ENCODE data around the gene AP1B1. TPM values are rescaled to one million over a fixed set of nuclear protein-coding genes. Genes with fewer than 3 reads are reported as not detected.

Gene AP1B1
- total and polyA plus RNA-seq, 4 experiments from 2014 or later, result 9.1 to 42.7 (median 30.7) TPM

- no peaks in the 10 kb centered on the region for H3K9me3 Mint-ChIP-seq
- ChIA-PET POLR2A (ENCODE audit: partially characterized antibody) (no interaction called here), CTCF (ENCODE audit: partially characterized antibody) (no interaction called here)
- no peak overlapping the region for H3K4me3 ChIP-seq (ENCODE audit: low read length in 2 of 2)
- peaks cover 9 to 42% of the 10 kb centered on the region in 2 donors for H3K36me3 Mint-ChIP-seq
- intact Hi-C loops (cut with micrococcal nuclease), result no loop called here
- H3K9me3 ChIP-seq (ENCODE audit: control insufficient read depth in 1 of 2, low read length in 2 of 2), result no peaks in the 10 kb centered on the region
- H3K27me3 Mint-ChIP-seq, result no peaks in the 10 kb centered on the region
- H3K27me3 ChIP-seq (ENCODE audit: insufficient read depth, low read length), result no peaks in the 10 kb centered on the region
- H3K27ac Mint-ChIP-seq, result no peak overlapping the region
- peaks cover 31% of the 10 kb centered on the region for H3K36me3 ChIP-seq (ENCODE audit: insufficient read depth, low read length)
- H3K4me1 ChIP-seq (ENCODE audit: insufficient read depth, low read length), result no peaks in the 10 kb centered on the region
- no peak overlapping the region for H3K4me3 Mint-ChIP-seq
- H3K4me1 Mint-ChIP-seq, result no peaks in the 10 kb centered on the region
- no peak overlapping the region for H3K27ac ChIP-seq (ENCODE audit: low read depth, low read length)
- no peak for DNase-seq
These were observed 59.5 kb downstream of the AP1B1 start for GRCh38 chr22:29328566-29329500.

DNA sequence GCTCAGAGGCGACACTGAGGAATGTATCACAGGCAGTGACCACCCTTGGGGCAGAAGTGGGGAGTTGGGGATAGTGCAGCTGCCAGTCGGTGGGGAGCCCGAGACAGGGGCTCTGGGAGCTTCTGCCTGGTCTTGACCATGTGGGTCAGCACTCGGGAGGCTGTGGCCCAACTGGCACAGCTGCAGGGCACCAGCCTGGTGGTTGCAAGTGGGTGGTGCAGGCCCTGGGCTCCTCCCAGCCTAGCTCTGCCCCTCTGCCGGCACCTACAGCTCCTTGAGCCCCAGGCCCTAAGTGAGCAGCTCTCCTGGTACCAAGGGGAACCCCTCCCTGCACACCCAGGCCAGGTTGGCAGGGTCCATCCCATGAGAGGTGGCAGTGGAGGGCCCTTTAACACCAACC lies 60.3 kb downstream of the AP1B1 start:
- Mint-ChIP-seq H3K36me3 (peaks cover 3 to 36% of the 10 kb centered on the region in 2 donors), H3K27ac (no peak overlapping the region), H3K4me3 (no peak overlapping the region), H3K4me1 (no peaks in the 10 kb centered on the region), H3K27me3 (no peaks in the 10 kb centered on the region), H3K9me3 (no peaks in the 10 kb centered on the region)
- Histone ChIP-seq H3K9me3 (ENCODE audit: control insufficient read depth in 1 of 2, low read length in 2 of 2) (no peaks in the 10 kb centered on the region), H3K4me3 (ENCODE audit: low read length in 2 of 2) (no peak overlapping the region), H3K4me1 (ENCODE audit: insufficient read depth, low read length) (no peaks in the 10 kb centered on the region), H3K27me3 (ENCODE audit: insufficient read depth, low read length) (no peaks in the 10 kb centered on the region), H3K27ac (ENCODE audit: low read depth, low read length) (no peak overlapping the region), H3K36me3 (ENCODE audit: insufficient read depth, low read length) (peaks cover 31% of the 10 kb centered on the region)
- POLR2A ChIA-PET (ENCODE audit: partially characterized antibody), result no interaction called here
- intact Hi-C loops (cut with micrococcal nuclease), result no loop called here
- no peak for DNase-seq
- CTCF ChIA-PET (ENCODE audit: partially characterized antibody), result no interaction called here

GRCh38 chr22:29327089-29327764 lies 61.1 kb downstream of the AP1B1 start:
- Histone ChIP-seq H3K36me3 (ENCODE audit: insufficient read depth, low read length) (peaks cover 28% of the 10 kb centered on the region), H3K27me3 (ENCODE audit: insufficient read depth, low read length) (no peaks in the 10 kb centered on the region), H3K4me1 (ENCODE audit: insufficient read depth, low read length) (no peaks in the 10 kb centered on the region), H3K27ac (ENCODE audit: low read depth, low read length) (no peak overlapping the region), H3K9me3 (ENCODE audit: control insufficient read depth in 1 of 2, low read length in 2 of 2) (no peaks in the 10 kb centered on the region), H3K4me3 (ENCODE audit: low read length in 2 of 2) (no peak overlapping the region)
- no peaks in the 10 kb centered on the region for H3K27me3 Mint-ChIP-seq
- ChIA-PET POLR2A (ENCODE audit: partially characterized antibody) (no interaction called here), CTCF (ENCODE audit: partially characterized antibody) (interaction anchor here (1.5 kb wide), 1 partner anchor 10 kb away, joined by 3 read pairs; no protein-coding TSS in a partner anchor)
- peaks cover 3 to 32% of the 10 kb centered on the region in 2 donors for H3K36me3 Mint-ChIP-seq
- DNase-seq, result no peak
- intact Hi-C loops (cut with micrococcal nuclease), result no loop called here
- no peak overlapping the region for H3K27ac Mint-ChIP-seq
- H3K4me3 Mint-ChIP-seq, result no peak overlapping the region
- no peaks in the 10 kb centered on the region for H3K9me3 Mint-ChIP-seq
- H3K4me1 Mint-ChIP-seq, result no peaks in the 10 kb centered on the region

DNA sequence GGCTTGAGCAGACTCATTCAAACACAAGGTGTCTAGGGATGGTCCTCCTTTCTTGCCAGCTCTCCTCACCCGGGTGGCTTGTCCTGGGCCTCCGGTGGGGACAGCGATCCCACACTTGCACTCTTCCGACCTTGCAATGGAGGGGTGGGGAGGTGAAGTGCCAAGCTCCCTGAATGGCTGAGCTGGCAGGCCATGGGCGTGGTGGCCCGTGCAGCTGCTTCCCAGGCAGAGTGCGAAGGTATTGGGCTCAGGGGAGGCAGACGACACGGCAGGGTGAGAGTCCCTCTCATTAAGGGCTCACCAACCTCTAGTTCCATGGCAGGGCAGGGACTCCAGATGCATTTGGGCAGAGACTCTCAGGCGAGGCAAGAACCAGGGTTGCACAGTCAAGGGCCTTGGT lies 61.9 kb downstream of the AP1B1 start:
- H3K4me3 Mint-ChIP-seq, result no peak overlapping the region
- Histone ChIP-seq H3K27me3 (ENCODE audit: insufficient read depth, low read length) (no peaks in the 10 kb centered on the region), H3K4me3 (ENCODE audit: low read length in 2 of 2) (no peak overlapping the region), H3K9me3 (ENCODE audit: control insufficient read depth in 1 of 2, low read length in 2 of 2) (no peaks in the 10 kb centered on the region), H3K36me3 (ENCODE audit: insufficient read depth, low read length) (peaks cover 22% of the 10 kb centered on the region), H3K4me1 (ENCODE audit: insufficient read depth, low read length) (no peaks in the 10 kb centered on the region), H3K27ac (ENCODE audit: low read depth, low read length) (no peak overlapping the region)
- ChIA-PET POLR2A (ENCODE audit: partially characterized antibody) (no interaction called here), CTCF (ENCODE audit: partially characterized antibody) (interaction anchor here (1.5 kb wide), 1 partner anchor 10 kb away, joined by 3 read pairs; no protein-coding TSS in a partner anchor)
- H3K27me3 Mint-ChIP-seq, result no peaks in the 10 kb centered on the region
- DNase-seq, result no peak
- peak overlapping the region in 1 of 7 donors; percentile 77 for H3K27ac Mint-ChIP-seq
- H3K9me3 Mint-ChIP-seq, result no peaks in the 10 kb centered on the region
- H3K4me1 Mint-ChIP-seq, result no peaks in the 10 kb centered on the region
- intact Hi-C loops (cut with micrococcal nuclease), result no loop called here
- peaks cover 3 to 26% of the 10 kb centered on the region in 2 donors for H3K36me3 Mint-ChIP-seq

DNA sequence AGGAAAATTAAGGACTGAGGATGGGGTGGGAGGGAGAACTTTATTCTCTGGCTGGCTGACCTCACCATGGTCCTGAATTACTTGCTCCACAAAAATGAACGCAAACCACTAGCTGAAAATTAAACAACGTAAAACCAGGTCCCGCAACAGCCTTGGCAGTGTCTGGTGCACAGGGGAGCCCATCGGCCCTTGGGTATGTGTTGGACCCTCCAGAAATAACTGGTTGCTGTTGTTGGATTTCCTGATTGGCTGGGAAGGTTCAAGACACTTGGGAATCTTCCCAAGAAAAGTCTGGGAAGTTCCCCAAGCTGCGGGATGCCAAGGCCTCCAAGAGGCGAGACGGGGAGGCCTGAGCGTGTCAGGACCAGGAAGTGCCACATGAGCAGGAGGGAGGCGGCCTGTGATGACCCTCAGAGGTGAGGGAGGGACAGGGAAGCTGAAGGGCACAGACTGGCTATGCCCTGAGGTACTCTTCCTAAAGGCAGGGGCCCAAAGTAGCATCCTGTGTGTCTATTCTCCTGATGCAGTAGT lies 62.5 kb downstream of the AP1B1 start:
- Histone ChIP-seq H3K36me3 (ENCODE audit: insufficient read depth, low read length) (peaks cover 16% of the 10 kb centered on the region), H3K27me3 (ENCODE audit: insufficient read depth, low read length) (no peaks in the 10 kb centered on the region), H3K9me3 (ENCODE audit: control insufficient read depth in 1 of 2, low read length in 2 of 2) (no peaks in the 10 kb centered on the region), H3K4me3 (ENCODE audit: low read length in 2 of 2) (no peak overlapping the region), H3K4me1 (ENCODE audit: insufficient read depth, low read length) (no peaks in the 10 kb centered on the region), H3K27ac (ENCODE audit: low read depth, low read length) (no peak overlapping the region)
- Mint-ChIP-seq H3K27ac (no peak overlapping the region), H3K36me3 (peaks cover 3 to 24% of the 10 kb centered on the region in 2 donors), H3K9me3 (no peaks in the 10 kb centered on the region), H3K27me3 (no peaks in the 10 kb centered on the region), H3K4me3 (no peak overlapping the region), H3K4me1 (no peaks in the 10 kb centered on the region)
- DNase-seq, result no peak
- intact Hi-C loops (cut with micrococcal nuclease), result no loop called here
- POLR2A ChIA-PET (ENCODE audit: partially characterized antibody), result no interaction called here
- CTCF ChIA-PET (ENCODE audit: partially characterized antibody), result no interaction called here

DNA sequence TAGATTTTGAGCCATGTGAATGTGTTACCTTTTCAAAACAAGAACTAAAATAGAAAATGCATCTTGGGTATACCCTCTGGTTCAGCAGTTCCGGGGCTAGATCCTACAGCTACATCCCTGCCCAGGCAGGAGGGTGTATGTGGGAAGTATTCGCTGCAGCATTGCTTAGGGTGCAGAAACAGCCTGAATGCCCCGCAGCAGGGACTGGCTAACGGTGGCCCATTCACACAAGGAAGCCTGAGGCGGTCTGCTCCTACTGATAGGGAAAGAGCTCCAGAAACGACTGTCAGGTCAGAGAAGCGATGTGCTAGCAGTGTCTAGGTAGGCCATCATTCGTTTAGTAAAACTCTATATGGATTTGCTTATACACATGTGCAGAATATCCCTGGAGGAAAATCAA lies 63.0 kb downstream of the AP1B1 start:
- Histone ChIP-seq H3K27ac (ENCODE audit: low read depth, low read length) (no peak overlapping the region), H3K4me1 (ENCODE audit: insufficient read depth, low read length) (no peaks in the 10 kb centered on the region), H3K4me3 (ENCODE audit: low read length in 2 of 2) (no peak overlapping the region), H3K36me3 (ENCODE audit: insufficient read depth, low read length) (peaks cover 12% of the 10 kb centered on the region), H3K9me3 (ENCODE audit: control insufficient read depth in 1 of 2, low read length in 2 of 2) (no peaks in the 10 kb centered on the region), H3K27me3 (ENCODE audit: insufficient read depth, low read length) (no peaks in the 10 kb centered on the region)
- no peaks in the 10 kb centered on the region for H3K4me1 Mint-ChIP-seq
- H3K27me3 Mint-ChIP-seq, result no peaks in the 10 kb centered on the region
- no peak overlapping the region for H3K4me3 Mint-ChIP-seq
- H3K27ac Mint-ChIP-seq, result no peak overlapping the region
- H3K9me3 Mint-ChIP-seq, result no peaks in the 10 kb centered on the region
- POLR2A ChIA-PET (ENCODE audit: partially characterized antibody), result no interaction called here
- peaks cover 3 to 21% of the 10 kb centered on the region in 2 donors for H3K36me3 Mint-ChIP-seq
- CTCF ChIA-PET (ENCODE audit: partially characterized antibody), result no interaction called here
- intact Hi-C loops (cut with micrococcal nuclease), result no loop called here
- DNase-seq, result no peak

DNA sequence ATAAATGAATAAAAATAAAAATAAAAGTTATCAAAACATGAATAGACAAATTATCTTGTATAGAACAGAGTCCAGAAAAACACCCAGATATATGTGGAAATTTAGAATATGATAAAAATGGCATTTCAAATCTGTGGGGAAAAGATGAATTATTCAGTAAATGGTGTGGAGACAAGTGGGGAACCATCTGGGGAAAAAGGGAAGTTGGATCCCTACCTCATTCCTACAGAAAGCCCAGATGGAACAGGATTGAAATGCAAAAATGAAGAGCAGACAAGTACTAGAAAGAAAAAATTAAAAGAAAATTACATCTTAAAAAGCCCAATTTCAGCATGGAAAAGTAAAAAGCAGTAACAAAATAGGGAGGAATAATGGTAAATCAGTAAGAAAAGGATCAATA lies 64.7 kb downstream of the AP1B1 start:
- no peak overlapping the region for H3K27ac ChIP-seq (ENCODE audit: low read depth, low read length)
- Mint-ChIP-seq H3K27ac (peak overlapping the region in 2 of 7 donors; percentile 3 to 11), H3K27me3 (no peaks in the 10 kb centered on the region), H3K4me1 (no peaks in the 10 kb centered on the region), H3K36me3 (peaks cover 3 to 10% of the 10 kb centered on the region in 2 donors), H3K9me3 (no peaks in the 10 kb centered on the region), H3K4me3 (no peak overlapping the region)
- H3K4me1 ChIP-seq (ENCODE audit: insufficient read depth, low read length), result no peaks in the 10 kb centered on the region
- intact Hi-C loops (cut with micrococcal nuclease), result no loop called here
- H3K4me3 ChIP-seq (ENCODE audit: low read length in 2 of 2), result no peak overlapping the region
- POLR2A ChIA-PET (ENCODE audit: partially characterized antibody), result no interaction called here
- H3K27me3 ChIP-seq (ENCODE audit: insufficient read depth, low read length), result no peaks in the 10 kb centered on the region
- H3K9me3 ChIP-seq (ENCODE audit: control insufficient read depth in 1 of 2, low read length in 2 of 2), result no peaks in the 10 kb centered on the region
- peaks cover 6% of the 10 kb centered on the region for H3K36me3 ChIP-seq (ENCODE audit: insufficient read depth, low read length)
- CTCF ChIA-PET (ENCODE audit: partially characterized antibody), result no interaction called here
- no peak for DNase-seq

All from CD4-positive, alpha-beta memory T cell (primary cell).